KOPT-K1 (cell line): ENCODE results near the gene SUSD1.

ENCODE experiments used
- H3K27ac ChIP-seq: fragments of 200-600 bp; sonication (generic); 2 replicates; pipeline ENCODE4 v1.5.1; 2016; ENCODE audit warnings: antibody characterized with exemption, mild to moderate bottlenecking, low read depth, low read length; ENCODE audit not compliant: poor library complexity, severe bottlenecking
- H3K36me3 ChIP-seq: fragments of 200-600 bp; sonication (generic); 2 replicates; pipeline ENCODE4 v1.5.1; 2017; ENCODE audit warnings: antibody characterized with exemption, mild to moderate bottlenecking, low read length, moderate library complexity; ENCODE audit not compliant: insufficient read depth
- H3K9me3 ChIP-seq: fragments of 200-600 bp; sonication (generic); 2 replicates; pipeline ENCODE4 v1.5.1; 2017; ENCODE audit warnings: antibody characterized with exemption, low read length, mild to moderate bottlenecking; ENCODE audit not compliant: insufficient read depth, poor library complexity, severe bottlenecking

Gene SUSD1

GRCh38 chr9:112061152-112061740 lies 113.9 kb downstream of the SUSD1 start:
- Histone ChIP-seq H3K27ac (no peak overlapping the region), H3K9me3 (no peaks in the 10 kb centered on the region), H3K36me3 (no peaks in the 10 kb centered on the region)

GRCh38 chr9:112059966-112060320 lies 115.2 kb downstream of the SUSD1 start:
- no peak overlapping the region for H3K27ac ChIP-seq
- no peaks in the 10 kb centered on the region for H3K9me3 ChIP-seq
- H3K36me3 ChIP-seq = no peaks in the 10 kb centered on the region

GRCh38 chr9:112059145-112059965 lies 115.7 kb downstream of the SUSD1 start:
- Histone ChIP-seq H3K9me3 (no peaks in the 10 kb centered on the region), H3K27ac (no peak overlapping the region), H3K36me3 (no peaks in the 10 kb centered on the region)

GRCh38 chr9:112056996-112057395 lies 118.1 kb downstream of the SUSD1 start:
- H3K36me3 ChIP-seq = no peaks in the 10 kb centered on the region
- H3K9me3 ChIP-seq = no peaks in the 10 kb centered on the region
- H3K27ac ChIP-seq = no peak overlapping the region

GRCh38 chr9:112054916-112055315 lies 120.2 kb downstream of the SUSD1 start:
- no peaks in the 10 kb centered on the region for H3K9me3 ChIP-seq
- no peaks in the 10 kb centered on the region for H3K36me3 ChIP-seq
- no peak overlapping the region for H3K27ac ChIP-seq

GRCh38 chr9:112051812-112052211 lies 123.3 kb downstream of the SUSD1 start:
- peaks cover 5% of the 10 kb centered on the region for H3K9me3 ChIP-seq
- H3K27ac ChIP-seq = no peak overlapping the region
- H3K36me3 ChIP-seq = no peaks in the 10 kb centered on the region

GRCh38 chr9:112050544-112051475 lies 124.3 kb downstream of the SUSD1 start:
- Histone ChIP-seq H3K36me3 (no peaks in the 10 kb centered on the region), H3K9me3 (peaks cover 5% of the 10 kb centered on the region), H3K27ac (no peak overlapping the region)

GRCh38 chr9:112049811-112050516 lies 125.1 kb downstream of the SUSD1 start:
- H3K36me3 ChIP-seq = no peaks in the 10 kb centered on the region
- peaks cover 5% of the 10 kb centered on the region for H3K9me3 ChIP-seq
- no peak overlapping the region for H3K27ac ChIP-seq

- peaks cover 5% of the 10 kb centered on the region for H3K9me3 ChIP-seq
- H3K27ac ChIP-seq = no peak overlapping the region
- H3K36me3 ChIP-seq = no peaks in the 10 kb centered on the region
Measured at GRCh38 chr9:112048924-112049691, 126.0 kb downstream of the SUSD1 start.

GRCh38 chr9:112047538-112048066 lies 127.5 kb downstream of the SUSD1 start:
- peaks cover 5% of the 10 kb centered on the region for H3K9me3 ChIP-seq
- H3K36me3 ChIP-seq = no peaks in the 10 kb centered on the region
- H3K27ac ChIP-seq = no peak overlapping the region

GRCh38 chr9:112046181-112046580 lies 128.9 kb downstream of the SUSD1 start:
- Histone ChIP-seq H3K36me3 (no peaks in the 10 kb centered on the region; the same call in 1 of the 2 replicates), H3K27ac (no peak overlapping the region), H3K9me3 (peaks cover 5% of the 10 kb centered on the region)

GRCh38 chr9:112044881-112045280 lies 130.2 kb downstream of the SUSD1 start:
- no peak overlapping the region for H3K27ac ChIP-seq
- no peaks in the 10 kb centered on the region; the same call in 1 of the 2 replicates for H3K36me3 ChIP-seq
- H3K9me3 ChIP-seq = peaks cover 5% of the 10 kb centered on the region

- no peak overlapping the region for H3K27ac ChIP-seq
- H3K36me3 ChIP-seq = no peaks in the 10 kb centered on the region; the same call in 1 of the 2 replicates
- peaks cover 5% of the 10 kb centered on the region for H3K9me3 ChIP-seq
Measured at GRCh38 chr9:112044186-112044585, 130.9 kb downstream of the SUSD1 start.

- Histone ChIP-seq H3K27ac (no peak overlapping the region), H3K36me3 (no peaks in the 10 kb centered on the region; the same call in 1 of the 2 replicates), H3K9me3 (peaks cover 5% of the 10 kb centered on the region)
Measured at GRCh38 chr9:112043423-112043822, 131.7 kb downstream of the SUSD1 start.
